Measurements from ENCODE around the gene CLCN3. TPM values are rescaled to one million over a fixed set of nuclear protein-coding genes. Genes with fewer than 3 reads are reported as not detected.
"Not testable (repeated sequence)": the region's sequence is repeated elsewhere in the genome, so short reads cannot be mapped to it uniquely, and the experiment has no call there.

CLCN3 gene
- polyA plus RNA-seq, 4 donors = 8.6 to 48.3 (median 19.4) TPM

DNA sequence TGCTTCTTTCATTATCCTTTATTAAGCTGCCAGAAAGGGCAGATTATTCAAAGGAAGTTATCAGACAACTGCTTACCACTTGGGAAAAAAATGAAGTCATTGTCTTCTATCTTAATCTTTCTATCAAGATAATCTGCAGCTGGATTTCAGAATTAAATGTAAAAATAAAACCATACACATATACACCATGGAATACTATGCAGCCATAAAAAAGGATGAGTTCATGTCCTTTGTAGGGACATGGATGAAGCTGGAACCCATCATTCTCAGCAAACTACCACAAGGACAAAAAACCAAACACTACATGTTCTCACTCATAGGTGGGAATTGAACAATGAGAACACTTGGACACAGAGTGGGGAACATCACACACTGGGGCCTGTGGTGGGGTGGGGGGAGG lies 118.2 kb downstream of the CLCN3 start:
- not testable (repeated sequence) for H3K27ac ChIP-seq (ENCODE audit: low read depth in 1 of 3, low read length in 2 of 3); H3K27me3 ChIP-seq (ENCODE audit: control insufficient read depth in 3 of 3, insufficient read depth in 3 of 3, low read length in 3 of 3); H3K9me3 ChIP-seq (ENCODE audit: control insufficient read depth in 2 of 2, insufficient read depth in 1 of 2, low read depth in 1 of 2, low read length in 1 of 2); FAIRE-seq; H3K36me3 ChIP-seq (ENCODE audit: control insufficient read depth in 3 of 3, insufficient read depth in 2 of 3, low read depth in 1 of 3, low read length in 3 of 3); H3K4me3 ChIP-seq (ENCODE audit: low read depth in 1 of 3, low read length in 3 of 3); H3K4me1 ChIP-seq (ENCODE audit: control insufficient read depth in 3 of 3, insufficient read depth in 2 of 3, low read depth in 1 of 3, low read length in 2 of 3); DNase-seq

GRCh38 chr4:169741569-169741968 lies 121.2 kb downstream of the CLCN3 start:
- FAIRE-seq = no peak

DNA sequence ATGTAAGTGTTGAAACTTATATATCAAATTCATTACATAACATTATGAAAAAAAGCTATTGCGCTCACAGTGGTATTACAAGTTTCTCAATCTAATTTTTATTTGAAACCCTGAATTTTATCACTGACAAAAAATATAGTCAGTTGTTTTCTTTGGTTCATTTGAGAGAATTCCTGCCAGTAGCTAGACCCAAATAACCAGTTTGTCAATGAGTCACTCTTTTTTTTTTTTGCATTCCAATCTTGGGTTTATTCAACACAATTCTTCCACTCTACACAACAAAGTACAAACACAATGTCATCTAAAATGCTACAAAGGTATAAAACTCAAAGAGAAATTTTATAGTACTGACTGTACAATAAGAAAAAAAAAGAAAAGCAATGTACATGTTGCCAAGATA lies 124.2 kb downstream of the CLCN3 start:
- Histone ChIP-seq H3K27me3 (ENCODE audit: control insufficient read depth in 3 of 3, insufficient read depth in 3 of 3, low read length in 3 of 3) (no peaks in the 10 kb centered on the region), H3K4me3 (ENCODE audit: low read depth in 1 of 3, low read length in 3 of 3) (no peak overlapping the region), H3K4me1 (ENCODE audit: control insufficient read depth in 3 of 3, insufficient read depth in 2 of 3, low read depth in 1 of 3, low read length in 2 of 3) (no peaks in the 10 kb centered on the region), H3K9me3 (ENCODE audit: control insufficient read depth in 2 of 2, insufficient read depth in 1 of 2, low read depth in 1 of 2, low read length in 1 of 2) (no peaks in the 10 kb centered on the region), H3K36me3 (ENCODE audit: control insufficient read depth in 3 of 3, insufficient read depth in 2 of 3, low read depth in 1 of 3, low read length in 3 of 3) (peaks cover 0 to 14% (median 4%) of the 10 kb centered on the region in 3 donors), H3K27ac (ENCODE audit: low read depth in 1 of 3, low read length in 2 of 3) (no peak overlapping the region)
- 97 to 100% (median 100%) methylated on average over 1 of the region's 1 CpG for WGBS, 3 donors
- no peak for FAIRE-seq
- no peak for DNase-seq

More at GRCh38 chr4:169741569-169741968, 121.2 kb downstream of the CLCN3 start:
- WGBS, 3 donors = 89 to 92% (median 89%) methylated on average over 2 of the region's 2 CpGs
- H3K27me3 ChIP-seq (ENCODE audit: control insufficient read depth in 3 of 3, insufficient read depth in 3 of 3, low read length in 3 of 3) = no peaks in the 10 kb centered on the region
- no peak overlapping the region for H3K27ac ChIP-seq (ENCODE audit: low read depth in 1 of 3, low read length in 2 of 3)
- H3K4me3 ChIP-seq (ENCODE audit: low read depth in 1 of 3, low read length in 3 of 3) = no peak overlapping the region
- no peaks in the 10 kb centered on the region for H3K4me1 ChIP-seq (ENCODE audit: control insufficient read depth in 3 of 3, insufficient read depth in 2 of 3, low read depth in 1 of 3, low read length in 2 of 3)
- H3K36me3 ChIP-seq (ENCODE audit: control insufficient read depth in 3 of 3, insufficient read depth in 2 of 3, low read depth in 1 of 3, low read length in 3 of 3) = peaks cover 0 to 10% (median 0%) of the 10 kb centered on the region in 3 donors
- DNase-seq = peak in 1 of 2 donors; percentile 6
- no peaks in the 10 kb centered on the region for H3K9me3 ChIP-seq (ENCODE audit: control insufficient read depth in 2 of 2, insufficient read depth in 1 of 2, low read depth in 1 of 2, low read length in 1 of 2)

DNA sequence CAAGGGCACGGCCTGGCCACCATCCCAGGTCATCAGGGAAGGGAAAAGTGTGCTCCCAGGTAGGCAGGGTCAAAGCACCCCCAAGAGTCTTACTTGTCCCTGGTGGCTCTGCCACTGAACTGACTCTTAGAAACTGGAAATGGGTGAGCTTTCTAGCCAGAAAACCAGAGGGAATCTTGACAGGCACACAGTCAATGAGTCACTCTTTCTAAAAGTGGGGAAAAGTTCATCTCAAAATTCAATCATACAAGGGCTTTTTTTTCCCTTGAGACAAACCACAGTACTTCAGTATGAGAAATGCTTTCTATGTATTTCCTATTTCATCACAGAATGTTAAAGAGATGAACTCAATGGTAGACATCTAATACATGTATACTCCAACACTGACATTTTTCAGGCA lies 124.9 kb downstream of the CLCN3 start:
- Histone ChIP-seq H3K4me3 (ENCODE audit: low read depth in 1 of 3, low read length in 3 of 3) (no peak overlapping the region), H3K27me3 (ENCODE audit: control insufficient read depth in 3 of 3, insufficient read depth in 3 of 3, low read length in 3 of 3) (no peaks in the 10 kb centered on the region), H3K36me3 (ENCODE audit: control insufficient read depth in 3 of 3, insufficient read depth in 2 of 3, low read depth in 1 of 3, low read length in 3 of 3) (peaks cover 0 to 14% (median 4%) of the 10 kb centered on the region in 3 donors), H3K4me1 (ENCODE audit: control insufficient read depth in 3 of 3, insufficient read depth in 2 of 3, low read depth in 1 of 3, low read length in 2 of 3) (no peaks in the 10 kb centered on the region), H3K9me3 (ENCODE audit: control insufficient read depth in 2 of 2, insufficient read depth in 1 of 2, low read depth in 1 of 2, low read length in 1 of 2) (no peaks in the 10 kb centered on the region), H3K27ac (ENCODE audit: low read depth in 1 of 3, low read length in 2 of 3) (no peak overlapping the region)
- 89 to 100% (median 100%) methylated on average over 1 of the region's 1 CpG for WGBS, 3 donors
- FAIRE-seq (no peak), DNase-seq (no peak)

DNA sequence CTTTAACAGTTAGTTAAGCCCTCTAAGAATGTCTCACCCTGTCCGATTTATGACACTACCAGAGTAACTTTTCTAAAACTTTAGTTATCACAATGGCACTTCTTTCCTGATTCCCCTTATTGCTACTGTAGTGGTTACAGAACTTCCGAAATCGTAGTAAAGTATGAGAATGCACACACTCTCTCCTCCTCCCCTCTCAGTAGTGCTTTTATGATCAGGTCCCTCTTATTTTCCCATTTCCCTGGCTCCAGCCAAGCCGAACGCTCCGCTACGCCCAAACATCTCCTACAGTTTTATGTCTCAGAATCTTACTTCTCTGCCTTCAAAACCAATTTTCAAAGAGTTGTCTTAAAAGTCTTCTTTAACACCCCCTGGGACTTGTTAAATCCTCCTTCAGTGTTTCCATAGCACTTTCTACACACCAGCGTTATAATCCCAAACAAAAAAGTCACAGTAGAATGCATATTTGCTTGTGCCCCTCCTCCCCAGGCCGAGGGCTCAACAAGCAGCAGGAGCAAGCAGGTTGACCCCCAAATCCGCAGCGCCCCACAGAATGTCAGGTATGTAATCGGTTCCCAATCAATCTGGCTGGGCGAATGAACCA lies 136.7 kb downstream of the CLCN3 start:
- WGBS, 3 donors = 2 to 3% (median 2%) methylated on average over 13 of the region's 13 CpGs
- H3K36me3 ChIP-seq (ENCODE audit: control insufficient read depth in 3 of 3, insufficient read depth in 2 of 3, low read depth in 1 of 3, low read length in 3 of 3) = peaks cover 0 to 6% (median 0%) of the 10 kb centered on the region in 3 donors
- no peaks in the 10 kb centered on the region for H3K9me3 ChIP-seq (ENCODE audit: control insufficient read depth in 2 of 2, insufficient read depth in 1 of 2, low read depth in 1 of 2, low read length in 1 of 2)
- peaks cover 2 to 11% (median 2%) of the 10 kb centered on the region in 3 donors for H3K4me1 ChIP-seq (ENCODE audit: control insufficient read depth in 3 of 3, insufficient read depth in 2 of 3, low read depth in 1 of 3, low read length in 2 of 3)
- DNase-seq = peak; percentile 1 to 21
- FAIRE-seq = no peak
- peaks cover 0 to 4% (median 0%) of the 10 kb centered on the region in 3 donors for H3K27me3 ChIP-seq (ENCODE audit: control insufficient read depth in 3 of 3, insufficient read depth in 3 of 3, low read length in 3 of 3)
- H3K27ac ChIP-seq (ENCODE audit: low read depth in 1 of 3, low read length in 2 of 3) = peak overlapping the region in 2 of 3 donors; percentile 39 to 66
- H3K4me3 ChIP-seq (ENCODE audit: low read depth in 1 of 3, low read length in 3 of 3) = peak overlapping the region; percentile 68 to 97 (median 70)

DNA sequence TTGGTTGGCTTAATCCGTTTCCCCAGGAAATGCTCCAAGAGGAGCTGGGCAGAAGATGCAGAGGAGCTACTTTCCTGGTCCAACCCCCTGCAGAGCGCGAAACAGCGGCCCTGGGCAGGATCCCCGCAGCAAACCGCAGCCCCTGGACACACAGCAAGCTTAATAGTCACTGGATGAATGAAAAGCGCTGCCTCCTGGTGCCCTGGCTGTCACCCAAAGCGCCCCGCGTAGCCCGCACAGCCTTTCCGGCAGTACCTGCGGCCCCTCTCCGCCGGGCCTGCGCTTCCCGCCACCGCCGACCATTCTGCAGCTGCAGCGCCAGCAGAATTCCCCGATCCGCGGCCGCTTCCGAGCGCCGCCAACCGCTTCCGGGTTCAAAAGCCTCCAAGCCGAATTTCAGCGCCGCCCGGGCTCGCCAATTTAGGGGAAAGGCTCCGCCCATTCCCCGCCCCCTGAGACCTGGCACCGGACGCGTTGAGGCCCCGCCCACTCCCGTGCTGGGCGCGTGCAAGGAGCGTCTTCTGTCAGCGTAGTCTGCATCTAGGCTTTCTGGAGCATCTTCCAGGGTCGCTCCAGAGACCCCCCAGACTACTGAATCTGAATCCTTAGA lies 137.3 kb downstream of the CLCN3 start, which contains the start of gene HPF1:
Gene HPF1, minus strand, starts transcription at position 370 of the 610 bp plus-strand sequence. Its CDS starts 67 bp downstream, at position 303.
- H3K9me3 ChIP-seq (ENCODE audit: control insufficient read depth in 2 of 2, insufficient read depth in 1 of 2, low read depth in 1 of 2, low read length in 1 of 2) = no peaks in the 10 kb centered on the region
- H3K4me3 ChIP-seq (ENCODE audit: low read depth in 1 of 3, low read length in 3 of 3) = peak within 1 kb of the TSS; percentile 68 to 97 (median 70)
- peak within 1 kb of the TSS in 2 of 3 donors; percentile 39 to 66 for H3K27ac ChIP-seq (ENCODE audit: low read depth in 1 of 3, low read length in 2 of 3)
- peak; percentile 94 to 95 for DNase-seq
- H3K27me3 ChIP-seq (ENCODE audit: control insufficient read depth in 3 of 3, insufficient read depth in 3 of 3, low read length in 3 of 3) = peaks cover 0 to 4% (median 0%) of the 10 kb centered on the region in 3 donors
- peaks cover 0 to 6% (median 0%) of the 10 kb centered on the region in 3 donors for H3K36me3 ChIP-seq (ENCODE audit: control insufficient read depth in 3 of 3, insufficient read depth in 2 of 3, low read depth in 1 of 3, low read length in 3 of 3)
- FAIRE-seq = no peak
- WGBS, 3 donors = 0% methylated on average over 42 to 46 of the region's 46 CpGs
- H3K4me1 ChIP-seq (ENCODE audit: control insufficient read depth in 3 of 3, insufficient read depth in 2 of 3, low read depth in 1 of 3, low read length in 2 of 3) = peaks cover 2 to 11% (median 2%) of the 10 kb centered on the region in 3 donors

- DNase-seq (peak in 1 of 2 donors; percentile 9), FAIRE-seq (no peak)
- Histone ChIP-seq H3K4me1 (ENCODE audit: control insufficient read depth in 3 of 3, insufficient read depth in 2 of 3, low read depth in 1 of 3, low read length in 2 of 3) (peaks cover 2 to 11% (median 2%) of the 10 kb centered on the region in 3 donors), H3K27me3 (ENCODE audit: control insufficient read depth in 3 of 3, insufficient read depth in 3 of 3, low read length in 3 of 3) (peaks cover 0 to 4% (median 0%) of the 10 kb centered on the region in 3 donors), H3K27ac (ENCODE audit: low read depth in 1 of 3, low read length in 2 of 3) (no peak overlapping the region), H3K4me3 (ENCODE audit: low read depth in 1 of 3, low read length in 3 of 3) (no peak overlapping the region), H3K36me3 (ENCODE audit: control insufficient read depth in 3 of 3, insufficient read depth in 2 of 3, low read depth in 1 of 3, low read length in 3 of 3) (no peaks in the 10 kb centered on the region), H3K9me3 (ENCODE audit: control insufficient read depth in 2 of 2, insufficient read depth in 1 of 2, low read depth in 1 of 2, low read length in 1 of 2) (no peaks in the 10 kb centered on the region)
- WGBS, 3 donors = 63 to 69% (median 65%) methylated on average over 11 of the region's 11 CpGs
These were observed 138.1 kb downstream of the CLCN3 start for GRCh38 chr4:169758401-169758962.

GRCh38 chr4:169761846-169762245 lies 141.5 kb downstream of the CLCN3 start:
- Histone ChIP-seq H3K4me3 (ENCODE audit: low read depth in 1 of 3, low read length in 3 of 3) (no peak overlapping the region), H3K27me3 (ENCODE audit: control insufficient read depth in 3 of 3, insufficient read depth in 3 of 3, low read length in 3 of 3) (peaks cover 0 to 4% (median 0%) of the 10 kb centered on the region in 3 donors), H3K4me1 (ENCODE audit: control insufficient read depth in 3 of 3, insufficient read depth in 2 of 3, low read depth in 1 of 3, low read length in 2 of 3) (peaks cover 0 to 2% (median 0%) of the 10 kb centered on the region in 3 donors), H3K9me3 (ENCODE audit: control insufficient read depth in 2 of 2, insufficient read depth in 1 of 2, low read depth in 1 of 2, low read length in 1 of 2) (no peaks in the 10 kb centered on the region), H3K27ac (ENCODE audit: low read depth in 1 of 3, low read length in 2 of 3) (no peak overlapping the region), H3K36me3 (ENCODE audit: control insufficient read depth in 3 of 3, insufficient read depth in 2 of 3, low read depth in 1 of 3, low read length in 3 of 3) (no peaks in the 10 kb centered on the region)
- FAIRE-seq (no peak), DNase-seq (no peak)
- WGBS, 3 donors = 50 to 57% (median 55%) methylated on average over 4 of the region's 4 CpGs
